MM.1S (cell line): ENCODE results near the gene DIS3L2.

Experiments used
- EZH2 ChIP-seq: fragments of 300-600 bp; sonication (generic); optimal IDR thresholded peaks from 2 replicates; pipeline ENCODE3; 2017; ENCODE audit warnings: low read depth, mild to moderate bottlenecking, antibody characterized with exemption, low read length, mixed read lengths
- EZH2phosphoT487 ChIP-seq: fragments of 300-600 bp; sonication (generic); IDR thresholded peaks from 2 replicates; pipeline ENCODE4 v1.6.1; 2018; ENCODE audit warnings: antibody characterized with exemption, low read length
- TF ChIP-seq, protein P1 (sequence below): fragments of 300-600 bp; sonication (generic); IDR thresholded peaks from 2 replicates; pipeline ENCODE4 v1.5.1; 2016; ENCODE audit warnings: antibody characterized with exemption, low read length, mixed read lengths

DNA sequence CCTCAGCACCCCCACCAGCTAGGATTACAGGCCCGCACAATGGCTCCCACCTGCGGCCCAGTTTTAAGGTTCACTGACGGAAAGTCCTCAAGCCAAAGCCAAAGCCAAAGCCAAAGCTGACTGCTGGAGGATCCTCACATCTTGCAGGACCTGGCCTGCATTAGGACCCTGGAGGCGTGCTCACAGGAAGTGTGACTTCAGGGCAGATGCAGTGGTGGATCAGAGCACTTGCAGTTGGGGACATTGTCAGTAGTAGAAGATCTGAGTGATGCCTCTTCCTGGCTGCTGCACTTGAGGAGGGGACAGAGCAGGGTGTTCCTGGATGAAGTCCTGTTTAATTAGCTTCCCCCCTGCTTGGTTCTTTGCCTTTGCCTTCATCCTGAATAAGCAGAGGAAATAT lies 348.1 kb downstream of the DIS3L2 start:
- TF ChIP-seq, protein P1, sequence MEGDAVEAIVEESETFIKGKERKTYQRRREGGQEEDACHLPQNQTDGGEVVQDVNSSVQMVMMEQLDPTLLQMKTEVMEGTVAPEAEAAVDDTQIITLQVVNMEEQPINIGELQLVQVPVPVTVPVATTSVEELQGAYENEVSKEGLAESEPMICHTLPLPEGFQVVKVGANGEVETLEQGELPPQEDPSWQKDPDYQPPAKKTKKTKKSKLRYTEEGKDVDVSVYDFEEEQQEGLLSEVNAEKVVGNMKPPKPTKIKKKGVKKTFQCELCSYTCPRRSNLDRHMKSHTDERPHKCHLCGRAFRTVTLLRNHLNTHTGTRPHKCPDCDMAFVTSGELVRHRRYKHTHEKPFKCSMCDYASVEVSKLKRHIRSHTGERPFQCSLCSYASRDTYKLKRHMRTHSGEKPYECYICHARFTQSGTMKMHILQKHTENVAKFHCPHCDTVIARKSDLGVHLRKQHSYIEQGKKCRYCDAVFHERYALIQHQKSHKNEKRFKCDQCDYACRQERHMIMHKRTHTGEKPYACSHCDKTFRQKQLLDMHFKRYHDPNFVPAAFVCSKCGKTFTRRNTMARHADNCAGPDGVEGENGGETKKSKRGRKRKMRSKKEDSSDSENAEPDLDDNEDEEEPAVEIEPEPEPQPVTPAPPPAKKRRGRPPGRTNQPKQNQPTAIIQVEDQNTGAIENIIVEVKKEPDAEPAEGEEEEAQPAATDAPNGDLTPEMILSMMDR: no peak
- no peak for TF ChIP-seq EZH2
- no peak for TF ChIP-seq EZH2phosphoT487
